A673 (cell line): ENCODE data around the gene NPHP4.

Experiments used
- CTCF ChIP-seq: fragments of 300-800, 200-600 bp; sonication (generic); conservative IDR thresholded peaks from 2 replicates; pipeline ENCODE4 v1.5.1; 2017; ENCODE audit warnings: low read depth, mild to moderate bottlenecking, antibody characterized with exemption, low read length, moderate library complexity, mixed read lengths
- EZH2 ChIP-seq: fragments of 200-600 bp; sonication (generic); IDR thresholded peaks from 2 replicates; pipeline ENCODE4 v1.6.1; 2017; ENCODE audit warnings: borderline replicate concordance, low read depth, mild to moderate bottlenecking, mixed read lengths, antibody characterized with exemption, low read length; ENCODE audit not compliant: poor library complexity, severe bottlenecking

GRCh38 chr1:5974631-5975030, 17.6 kb downstream of the NPHP4 start:
- no peak for TF ChIP-seq CTCF
- no peak for TF ChIP-seq EZH2
